Neural progenitor cell (in vitro differentiated cells): ENCODE data around the gene C12orf57. TPM values are rescaled to one million over a fixed set of nuclear protein-coding genes. Genes with fewer than 3 reads are reported as not detected.

Source experiments
- DNase-seq: peaks from one replicate; pipeline ENCODE4 v3.0.0-alpha.2; 2016; ENCODE audit warnings: low spot score
- H2AFZ ChIP-seq: fragments of 200-600 bp; sonication (generic); replicated peaks from 2 replicates; pipeline ENCODE4 v1.6.1; 2016; ENCODE audit warnings: antibody characterized with exemption
- H3F3A ChIP-seq: fragments of 200-600 bp; sonication (generic); 2 replicates; pipeline ENCODE4 v1.6.1; 2016; ENCODE audit warnings: antibody characterized with exemption, low read depth
- H3K27ac ChIP-seq: fragments of 200-600 bp; sonication (generic); 2 replicates; pipeline ENCODE4 v1.5.1; 2016; ENCODE audit warnings: mild to moderate bottlenecking
- H3K27me3 ChIP-seq: fragments of 200-600 bp; sonication (generic); 2 replicates; pipeline ENCODE4 v1.6.1; 2016; ENCODE audit warnings: mild to moderate bottlenecking, moderate library complexity
- H3K36me3 ChIP-seq: fragments of 200-600 bp; sonication (generic); 2 replicates; pipeline ENCODE4 v1.5.1; 2016
- H3K4me1 ChIP-seq: fragments of 200-600 bp; sonication (generic); 2 replicates; pipeline ENCODE4 v1.6.1; 2016; ENCODE audit warnings: mixed run types
- H3K4me2 ChIP-seq: fragments of 200-600 bp; sonication (generic); 2 replicates; pipeline ENCODE4 v1.6.1; 2016
- H3K4me3 ChIP-seq: fragments of 200-600 bp; sonication (generic); 2 replicates; pipeline ENCODE4 v1.5.1; 2016
- H3K79me2 ChIP-seq: fragments of 200-600 bp; sonication (generic); 2 replicates; pipeline ENCODE4 v1.6.1; 2016; ENCODE audit warnings: low read depth
- H3K9ac ChIP-seq: fragments of 200-600 bp; sonication (generic); 2 replicates; pipeline ENCODE4 v1.6.1; 2016
- H3K9me3 ChIP-seq: fragments of 200-600 bp; sonication (generic); 2 replicates; pipeline ENCODE4 v1.5.1; 2016; ENCODE audit warnings: low read depth
- H4K20me1 ChIP-seq: fragments of 200-600 bp; sonication (generic); 2 replicates; pipeline ENCODE4 v1.6.1; 2016; ENCODE audit warnings: low read depth
- H3K27ac Mint-ChIP-seq: 3 replicates; pipeline ENCODE4 v1.8.0; 2021; ENCODE audit warnings: mixed read lengths
- H3K27me3 Mint-ChIP-seq: 2 replicates; pipeline ENCODE4 v1.8.0; 2022; ENCODE audit warnings: low read depth, mild to moderate bottlenecking, inconsistent platforms, moderate library complexity, mixed read lengths; ENCODE audit not compliant: insufficient read depth
- H3K36me3 Mint-ChIP-seq: 3 replicates; pipeline ENCODE4 v1.8.0; 2021; ENCODE audit warnings: mixed read lengths
- H3K4me1 Mint-ChIP-seq: 3 replicates; pipeline ENCODE4 v1.8.0; 2021; ENCODE audit warnings: mixed read lengths
- H3K4me3 Mint-ChIP-seq: 3 replicates; pipeline ENCODE4 v1.8.0; 2021; ENCODE audit warnings: mild to moderate bottlenecking, moderate library complexity, mixed read lengths
- H3K9me3 Mint-ChIP-seq: 3 replicates; pipeline ENCODE4 v1.8.0; 2020; ENCODE audit warnings: mixed read lengths
- CTCF ChIP-seq: fragments of 200-600 bp; sonication (generic); IDR thresholded peaks from 2 replicates; pipeline ENCODE4 v1.5.1; 2017; ENCODE audit warnings: antibody characterized with exemption, mild to moderate bottlenecking
- EZH2 ChIP-seq: fragments of 200-600 bp; sonication (generic); IDR thresholded peaks from 2 replicates; pipeline ENCODE4 v1.6.1; 2017; ENCODE audit warnings: antibody characterized with exemption, mild to moderate bottlenecking, moderate library complexity
- EZH2phosphoT487 ChIP-seq: fragments of 200-600 bp; sonication (generic); IDR thresholded peaks from 2 replicates; pipeline ENCODE4 v1.6.1; 2017; ENCODE audit warnings: antibody characterized with exemption
- microRNA counts: library from miRNA; unstranded; fragments of <30 nt; microRNA quantifications from one replicate; lab custom pipeline; 2016
- microRNA-seq: library from miRNA; unstranded; fragments of <30 nt; microRNA quantifications from one replicate; pipeline ENCODE4, GENCODE V29; 2016
- small RNA-seq: library from RNA; depleted of rRNA; stranded (forward); fragments of <200 nt; gene quantifications from one replicate; pipeline ENCODE3, GENCODE V24; 2015
- total RNA-seq: library from RNA; depleted of rRNA; stranded (reverse); fragments of >200 nt; gene quantifications from 2 replicates; pipeline ENCODE4 v1.2.3, GENCODE V29; 2015; ENCODE audit warnings: low replicate concordance

The C12orf57 gene
- total RNA-seq, 1 donor from 2014 or later, result 314 TPM

DNA sequence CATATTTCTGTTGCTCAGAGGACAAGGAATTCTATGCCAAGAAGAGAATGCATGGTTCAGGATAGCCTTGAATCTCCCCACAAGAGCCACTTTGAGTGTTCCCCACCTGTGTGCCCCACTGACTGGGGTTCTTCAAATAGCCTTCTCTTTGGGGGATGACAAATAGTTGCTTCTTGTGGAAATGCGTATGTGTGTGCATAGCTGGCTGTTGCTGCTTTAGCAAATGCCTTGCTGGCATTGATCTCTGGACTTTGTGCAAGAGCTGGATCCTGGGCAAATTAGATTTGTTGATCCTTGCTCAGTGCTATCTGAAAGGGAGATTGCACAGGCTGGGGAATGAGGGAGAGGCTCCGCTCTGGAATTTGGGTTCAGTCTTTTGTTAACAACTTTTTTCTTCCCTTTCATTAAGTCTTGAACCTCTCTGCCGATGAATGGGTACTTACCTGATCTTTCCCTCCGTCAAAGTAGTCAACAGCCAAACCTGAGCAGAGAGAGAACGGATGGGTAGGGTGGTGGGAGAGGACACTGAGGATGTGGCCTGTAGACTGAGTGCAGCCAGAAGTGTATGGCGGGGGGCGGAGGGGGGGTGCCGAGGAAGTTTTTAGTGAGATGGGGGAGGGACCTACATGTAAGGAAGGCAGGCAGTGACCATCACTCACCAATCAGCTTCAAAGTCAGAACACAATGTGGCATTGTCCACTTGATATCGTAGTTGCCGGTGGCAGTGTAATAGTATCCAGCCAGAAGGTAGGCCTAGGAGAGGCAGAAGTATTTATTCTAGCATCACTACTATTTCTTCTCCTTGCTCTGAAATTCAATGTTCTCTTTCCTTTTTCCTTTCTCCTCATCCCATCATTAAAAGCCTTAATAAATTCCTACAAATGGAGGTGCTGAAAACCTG lies 37.6 kb downstream of the C12orf57 start:
- H3K36me3 ChIP-seq, result no peaks in the 10 kb centered on the region
- no peaks in the 10 kb centered on the region for H3K4me1 ChIP-seq
- Mint-ChIP-seq H3K36me3 (peaks cover 11% of the 10 kb centered on the region), H3K4me1 (no peaks in the 10 kb centered on the region), H3K9me3 (no peaks in the 10 kb centered on the region), H3K27ac (no peak overlapping the region), H3K27me3 (peaks cover 5% of the 10 kb centered on the region), H3K4me3 (no peak overlapping the region)
- no peak overlapping the region for H3K4me2 ChIP-seq
- H3K27ac ChIP-seq, result no peak overlapping the region
- no peaks in the 10 kb centered on the region for H3K27me3 ChIP-seq
- peaks cover 6% of the 10 kb centered on the region for H3F3A ChIP-seq
- no peaks in the 10 kb centered on the region for H3K9me3 ChIP-seq
- H2AFZ ChIP-seq, result no peak overlapping the region
- H3K9ac ChIP-seq, result no peak overlapping the region
- no peaks in the 10 kb centered on the region for H3K79me2 ChIP-seq
- no peak for DNase-seq
- H3K4me3 ChIP-seq, result no peak overlapping the region
- H4K20me1 ChIP-seq, result no peaks in the 10 kb centered on the region
- TF ChIP-seq EZH2 (no peak), EZH2phosphoT487 (no peak), CTCF (no peak)

GRCh38 chr12:6982532-6982931 lies 38.7 kb downstream of the C12orf57 start:
- no peak overlapping the region for H3K9ac ChIP-seq
- Mint-ChIP-seq H3K4me1 (no peaks in the 10 kb centered on the region), H3K9me3 (no peaks in the 10 kb centered on the region), H3K4me3 (no peak overlapping the region), H3K27me3 (peaks cover 5% of the 10 kb centered on the region), H3K27ac (no peak overlapping the region), H3K36me3 (peaks cover 8% of the 10 kb centered on the region)
- no peaks in the 10 kb centered on the region for H3K36me3 ChIP-seq
- no peaks in the 10 kb centered on the region for H3F3A ChIP-seq
- TF ChIP-seq CTCF (no peak), EZH2 (no peak)
- DNase-seq, result no peak
- no peaks in the 10 kb centered on the region for H3K4me1 ChIP-seq
- H3K27me3 ChIP-seq, result no peaks in the 10 kb centered on the region
- H3K27ac ChIP-seq, result no peak overlapping the region
- H3K4me3 ChIP-seq, result no peak overlapping the region
- no peaks in the 10 kb centered on the region for H3K79me2 ChIP-seq
- no peaks in the 10 kb centered on the region for H4K20me1 ChIP-seq
- no peak overlapping the region for H2AFZ ChIP-seq
- H3K9me3 ChIP-seq, result no peaks in the 10 kb centered on the region
- no peak overlapping the region for H3K4me2 ChIP-seq

DNA sequence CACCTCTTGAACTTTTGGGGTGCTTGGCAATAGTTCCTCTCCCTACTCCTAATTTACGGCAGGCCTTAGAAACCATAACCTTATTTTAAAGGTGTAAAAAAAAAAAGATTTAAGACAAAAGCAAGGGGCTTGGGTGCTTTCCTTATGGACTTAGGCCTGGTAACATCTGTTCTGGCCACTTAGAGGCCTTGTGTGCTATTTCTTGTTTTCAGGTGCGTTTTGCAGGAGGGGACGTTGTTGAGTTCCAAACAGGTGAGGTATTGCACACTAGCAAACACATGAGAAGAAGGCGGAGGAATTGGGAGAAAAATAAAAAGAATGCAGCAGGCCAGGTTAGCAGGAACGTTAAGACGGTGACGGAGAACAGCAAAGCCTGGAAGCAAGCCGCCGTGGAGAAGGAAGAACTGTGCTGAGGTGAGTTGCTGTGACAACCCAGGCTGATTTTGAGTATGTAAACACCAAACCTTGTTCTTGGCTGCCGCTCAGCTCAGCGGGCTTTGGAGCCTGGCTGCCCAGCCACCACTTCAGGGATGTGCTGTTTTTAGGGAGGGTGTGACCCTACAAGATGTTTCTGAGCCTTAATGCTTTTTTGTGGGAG lies 44.2 kb downstream of the C12orf57 start:
- Histone ChIP-seq H3K36me3 (no peaks in the 10 kb centered on the region), H3K27me3 (no peaks in the 10 kb centered on the region), H3K4me1 (no peaks in the 10 kb centered on the region), H3K27ac (no peak overlapping the region), H3F3A (peaks cover 2% of the 10 kb centered on the region), H3K9ac (no peak overlapping the region), H2AFZ (no peak overlapping the region), H3K4me3 (no peak overlapping the region), H3K4me2 (no peak overlapping the region), H3K9me3 (no peaks in the 10 kb centered on the region), H4K20me1 (no peaks in the 10 kb centered on the region), H3K79me2 (no peaks in the 10 kb centered on the region)
- DNase-seq, result no peak
- Mint-ChIP-seq H3K4me3 (no peak overlapping the region), H3K4me1 (no peaks in the 10 kb centered on the region), H3K9me3 (no peaks in the 10 kb centered on the region), H3K36me3 (peaks cover 11% of the 10 kb centered on the region), H3K27ac (no peak overlapping the region), H3K27me3 (no peaks in the 10 kb centered on the region)
- no peak for TF ChIP-seq EZH2
- TF ChIP-seq EZH2phosphoT487, result no peak
- TF ChIP-seq CTCF, result no peak

MicroRNA genes within 50 kb of the gene (microRNA counts, 767-probe panel; counts per million panel counts)
- microRNA hsa-miR-141-3p (lab: Ali Mortazavi, UCI) (460 counts per million, percentile 90 among the panel's probes with 10 or more counts), microRNA hsa-miR-200c-3p (lab: Ali Mortazavi, UCI) (6,526 counts per million, percentile 92 among the panel's probes with 10 or more counts)

Small RNA genes within 50 kb of the gene (microRNA-seq; reads per million reads assigned to microRNA genes)
- 39.6 reads per million, percentile 65 among the genes with 10 or more reads in this experiment for gene MIR141
- gene MIR200C, result 572 reads per million, percentile 90 among the genes with 10 or more reads in this experiment

Small RNA genes within 50 kb of the gene (small RNA-seq; reads per million reads assigned to genes)
- gene MIR141, result 0.64 reads per million, percentile 65 among the genes with 10 or more reads in this experiment
- 0.89 reads per million, percentile 75 among the genes with 10 or more reads in this experiment for gene MIR200C
- gene RNU7-1, result not detected
- 0.66 reads per million, percentile 66 among the genes with 10 or more reads in this experiment for gene SCARNA12

Other genes with a start within 250 kb of the C12orf57 start
- 0.32 and 1.7 TPM in 2 replicates for gene PIANP, start 243.2 kb upstream of the C12orf57 start, total RNA-seq
- gene COPS7A, start 220.0 kb upstream of the C12orf57 start, total RNA-seq, result 24.5 and 41.8 TPM in 2 replicates
- 120 and 164 TPM in 2 replicates for gene MLF2, start 190.9 kb upstream of the C12orf57 start, total RNA-seq
- 134 and 608 TPM in 2 replicates for gene PTMS, start 177.7 kb upstream of the C12orf57 start, total RNA-seq
- gene LAG3, start 171.5 kb upstream of the C12orf57 start, total RNA-seq, result 0.45 and 2.9 TPM in 2 replicates
- 2.0 and 2.5 TPM in 2 replicates for gene CD4, start 154.5 kb upstream of the C12orf57 start, total RNA-seq
- gene GPR162, start 122.2 kb upstream of the C12orf57 start, total RNA-seq, result 10.0 and 27.6 TPM in 2 replicates
- gene P3H3, start 115.6 kb upstream of the C12orf57 start, total RNA-seq, result 14.1 and 52.6 TPM in 2 replicates
- gene GNB3, start 103.1 kb upstream of the C12orf57 start, total RNA-seq, result 2.7 and 7.6 TPM in 2 replicates
- gene CDCA3, start 92.7 kb upstream of the C12orf57 start, total RNA-seq, result 62.1 and 73.5 TPM in 2 replicates
- 60.9 and 101 TPM in 2 replicates for gene USP5, start 91.9 kb upstream of the C12orf57 start, total RNA-seq
- 1,038 and 1,695 TPM in 2 replicates for gene TPI1, start 76.5 kb upstream of the C12orf57 start, total RNA-seq
- gene SPSB2, start 70.7 kb upstream of the C12orf57 start, total RNA-seq, result 0.65 and 6.6 TPM in 2 replicates
- gene LRRC23, start 39.2 kb upstream of the C12orf57 start, total RNA-seq, result 4.1 and 5.2 TPM in 2 replicates
- 82.2 and 136 TPM in 2 replicates for gene ENO2, start 29.4 kb upstream of the C12orf57 start, total RNA-seq
- 8.9 and 28.7 TPM in 2 replicates for gene ATN1, start 16.1 kb upstream of the C12orf57 start, total RNA-seq
- gene RNU7-1, start 206 bp upstream of the C12orf57 start, total RNA-seq, result not detected in 2 replicates
- gene PTPN6, start 7.3 kb downstream of the C12orf57 start, total RNA-seq, result 4.4 and 6.0 TPM in 2 replicates
- gene PHB2, start 26.6 kb downstream of the C12orf57 start, total RNA-seq, result 214 and 291 TPM in 2 replicates
- gene EMG1, start 26.9 kb downstream of the C12orf57 start, total RNA-seq, result 27.3 and 32.0 TPM in 2 replicates
- gene LPCAT3, start 74.5 kb downstream of the C12orf57 start, total RNA-seq, result 18.1 and 32.6 TPM in 2 replicates
- gene C1S, start 116.7 kb downstream of the C12orf57 start, total RNA-seq, result 0.56 and 2.1 TPM in 2 replicates
- 3.3 and 8.8 TPM in 2 replicates for gene C1R, start 148.4 kb downstream of the C12orf57 start, total RNA-seq
- 18.3 and 32.2 TPM in 2 replicates for gene C1RL, start 165.2 kb downstream of the C12orf57 start, total RNA-seq
- gene RBP5, start 184.9 kb downstream of the C12orf57 start, total RNA-seq, result not detected in 2 replicates
- gene CLSTN3, start 186.3 kb downstream of the C12orf57 start, total RNA-seq, result 24.0 and 36.9 TPM in 2 replicates
- gene PEX5, start 245.7 kb downstream of the C12orf57 start, total RNA-seq, result 20.2 and 46.1 TPM in 2 replicates